GM23248 (cell line): Measurements from ENCODE around the gene SEC14L1. TPM values are rescaled to one million over a fixed set of nuclear protein-coding genes. Genes with fewer than 3 reads are reported as not detected.

Source experiments
- DNase-seq: peaks from one replicate; pipeline ENCODE4 v3.0.0-alpha.2; 2015
- H2AFZ ChIP-seq: fragments of 200-600 bp; sonication (generic); 2 replicates; pipeline ENCODE4 v1.6.1; 2016; ENCODE audit warnings: antibody characterized with exemption
- H3F3A ChIP-seq: fragments of 200-600 bp; sonication (generic); 2 replicates; pipeline ENCODE4 v1.6.1; 2016; ENCODE audit warnings: mild to moderate bottlenecking, antibody characterized with exemption, mixed run types; ENCODE audit not compliant: insufficient read depth
- H3K27ac ChIP-seq: fragments of 200-600 bp; sonication (generic); 2 replicates; pipeline ENCODE4 v1.5.1; 2016; ENCODE audit warnings: mild to moderate bottlenecking
- H3K27me3 ChIP-seq: fragments of 200-600 bp; sonication (generic); replicated peaks from 2 replicates; pipeline ENCODE4 v1.6.1; 2016; ENCODE audit warnings: mild to moderate bottlenecking; ENCODE audit not compliant: insufficient read depth
- H3K36me3 ChIP-seq: fragments of 200-600 bp; sonication (generic); 2 replicates; pipeline ENCODE4 v1.6.1; 2016; ENCODE audit warnings: low read depth, mild to moderate bottlenecking
- H3K4me1 ChIP-seq: fragments of 200-600 bp; sonication (generic); 2 replicates; pipeline ENCODE4 v1.6.1; 2016; ENCODE audit warnings: mild to moderate bottlenecking; ENCODE audit not compliant: insufficient read depth
- H3K4me2 ChIP-seq: fragments of 200-600 bp; sonication (generic); one replicate; pipeline ENCODE4 v1.6.1; 2016; ENCODE audit warnings: mild to moderate bottlenecking; ENCODE audit not compliant: unreplicated experiment
- H3K4me3 ChIP-seq: fragments of 200-600 bp; sonication (generic); 2 replicates; pipeline ENCODE4 v1.5.1; 2016; ENCODE audit warnings: mild to moderate bottlenecking
- H3K79me2 ChIP-seq: fragments of 200-600 bp; sonication (generic); 2 replicates; pipeline ENCODE4 v1.6.1; 2016; ENCODE audit warnings: mild to moderate bottlenecking; ENCODE audit not compliant: insufficient read depth
- H3K9ac ChIP-seq: fragments of 200-600 bp; sonication (generic); 2 replicates; pipeline ENCODE4 v1.6.1; 2016; ENCODE audit warnings: mild to moderate bottlenecking
- H3K9me2 ChIP-seq: fragments of 200-600 bp; sonication (generic); 2 replicates; pipeline ENCODE4 v1.6.1; 2016; ENCODE audit warnings: mixed run types, mild to moderate bottlenecking, moderate library complexity; ENCODE audit not compliant: insufficient read depth
- H3K9me3 ChIP-seq: fragments of 200-600 bp; sonication (generic); one replicate; pipeline ENCODE4 v1.6.1; 2017; ENCODE audit warnings: low read depth
- H4K20me1 ChIP-seq: fragments of 200-600 bp; sonication (generic); 2 replicates; pipeline ENCODE4 v1.6.0; 2016; ENCODE audit not compliant: insufficient read depth
- EZH2 ChIP-seq: fragments of 200-600 bp; sonication (generic); IDR thresholded peaks from 2 replicates; pipeline ENCODE4 v1.6.1; 2018; ENCODE audit warnings: antibody characterized with exemption, mild to moderate bottlenecking; ENCODE audit not compliant: insufficient read depth, poor library complexity, severe bottlenecking
- EZH2phosphoT487 ChIP-seq: fragments of 200-600 bp; sonication (generic); IDR thresholded peaks from 2 replicates; pipeline ENCODE4 v1.6.1; 2018; ENCODE audit warnings: antibody characterized with exemption, moderate library complexity, mild to moderate bottlenecking, low read depth; ENCODE audit not compliant: insufficient read depth
- WGBS, 2 experiments: methylation state at CpG; one replicate each; pipeline ENCODE4 v1.1.6; 2015 to 2017; ENCODE audit warnings: low lambda C conversion rate in 2 of 2, low coverage in 1 of 2; ENCODE audit errors: missing lambda C conversion rate in 2 of 2; 5-methylcytosine and 5-hydroxymethylcytosine counted together
- in situ Hi-C: fragments of 300-500 bp; cut with MboI; formaldehyde crosslinking; loops from 2 replicates; pipeline ENCODE4 v1.15.0; 2020
- polyA plus RNA-seq: library from polyadenylated mRNA; unstranded; fragments of >200 nt; fragmentation: Nextera tagmentation; extraction: Ambion mirVana; gene quantifications from 2 replicates; pipeline ENCODE4 v1.2.1, GENCODE V29; 2016
- total RNA-seq: library from RNA; depleted of rRNA; stranded (reverse); fragments of >200 nt; shearing (Covaris generic); gene quantifications from 2 replicates; pipeline ENCODE4 v1.2.3, GENCODE V29; 2014

SEC14L1 gene
- total and polyA plus RNA-seq, 2 experiments from 2014 or later = 24.4 to 26.8 TPM

- WGBS, 2 experiments = 33 to 36% methylated on average over 6 of the region's 6 CpGs
- Histone ChIP-seq H3K4me3 (no peak overlapping the region), H3K9ac (no peak overlapping the region), H3F3A (no peaks in the 10 kb centered on the region), H3K9me3 (no peaks in the 10 kb centered on the region), H3K4me1 (peaks cover 12% of the 10 kb centered on the region; the same call in 1 of the 2 replicates), H3K36me3 (no peaks in the 10 kb centered on the region; the same call in 1 of the 2 replicates), H4K20me1 (peaks cover 9% of the 10 kb centered on the region), H3K27me3 (no peaks in the 10 kb centered on the region), H3K79me2 (peaks cover 99% of the 10 kb centered on the region), H2AFZ (no peak overlapping the region), H3K27ac (no peak overlapping the region), H3K4me2 (no peak overlapping the region), H3K9me2 (no peaks in the 10 kb centered on the region)
- no peak for DNase-seq
- TF ChIP-seq EZH2 = no peak
- no peak for TF ChIP-seq EZH2phosphoT487
- in situ Hi-C loops = no loop called here
Observed at GRCh38 chr17:77160091-77160874, 19.5 kb downstream of the SEC14L1 start.

- H3K36me3 ChIP-seq = no peaks in the 10 kb centered on the region; the same call in 1 of the 2 replicates
- peaks cover 9% of the 10 kb centered on the region for H4K20me1 ChIP-seq
- H3F3A ChIP-seq = no peaks in the 10 kb centered on the region
- no peaks in the 10 kb centered on the region for H3K9me2 ChIP-seq
- DNase-seq = peak; percentile 41
- H3K9me3 ChIP-seq = no peaks in the 10 kb centered on the region
- TF ChIP-seq EZH2 = no peak
- no peak for TF ChIP-seq EZH2phosphoT487
- peaks cover 99% of the 10 kb centered on the region for H3K79me2 ChIP-seq
- no peak overlapping the region for H3K9ac ChIP-seq
- peaks cover 12% of the 10 kb centered on the region; the same call in 1 of the 2 replicates for H3K4me1 ChIP-seq
- in situ Hi-C loops = no loop called here
- no peak overlapping the region for H3K27ac ChIP-seq
- H3K4me2 ChIP-seq = peak overlapping the region; percentile 24
- WGBS, 2 experiments = 80 to 84% methylated on average over 8 of the region's 8 CpGs
- no peak overlapping the region for H3K4me3 ChIP-seq
- H3K27me3 ChIP-seq = no peaks in the 10 kb centered on the region
- H2AFZ ChIP-seq = no peak overlapping the region
Observed at GRCh38 chr17:77160875-77161530, 20.2 kb downstream of the SEC14L1 start.

- no peaks in the 10 kb centered on the region for H3K9me2 ChIP-seq
- no peak overlapping the region for H3K4me3 ChIP-seq
- H3K4me1 ChIP-seq = peaks cover 12% of the 10 kb centered on the region; the same call in 1 of the 2 replicates
- TF ChIP-seq EZH2phosphoT487 (no peak), EZH2 (no peak)
- H3K9me3 ChIP-seq = no peaks in the 10 kb centered on the region
- H3K4me2 ChIP-seq = no peak overlapping the region
- H3K36me3 ChIP-seq = no peaks in the 10 kb centered on the region; the same call in 1 of the 2 replicates
- H3K79me2 ChIP-seq = peaks cover 99% of the 10 kb centered on the region
- H3K27me3 ChIP-seq = no peaks in the 10 kb centered on the region
- H3K9ac ChIP-seq = no peak overlapping the region
- in situ Hi-C loops = no loop called here
- no peak overlapping the region for H3K27ac ChIP-seq
- WGBS, 2 experiments = 92 to 94% methylated on average over 16 to 17 of the region's 17 CpGs
- H4K20me1 ChIP-seq = peaks cover 9% of the 10 kb centered on the region
- no peak for DNase-seq
- H3F3A ChIP-seq = no peaks in the 10 kb centered on the region
- no peak overlapping the region for H2AFZ ChIP-seq
Observed at GRCh38 chr17:77161953-77162352, 21.2 kb downstream of the SEC14L1 start.

- Histone ChIP-seq H3K27ac (no peak overlapping the region), H3K4me1 (peaks cover 12% of the 10 kb centered on the region; the same call in 1 of the 2 replicates), H3K4me3 (no peak overlapping the region), H3K79me2 (peaks cover 99% of the 10 kb centered on the region), H3F3A (no peaks in the 10 kb centered on the region), H2AFZ (no peak overlapping the region), H3K4me2 (no peak overlapping the region), H3K9me3 (peaks cover 5% of the 10 kb centered on the region), H3K9ac (no peak overlapping the region), H3K36me3 (peaks cover 10% of the 10 kb centered on the region; the same call in 1 of the 2 replicates), H4K20me1 (peaks cover 9% of the 10 kb centered on the region), H3K27me3 (no peaks in the 10 kb centered on the region), H3K9me2 (no peaks in the 10 kb centered on the region)
- WGBS, 2 experiments = 85 to 87% methylated on average over 10 of the region's 10 CpGs
- in situ Hi-C loops = no loop called here
- TF ChIP-seq EZH2phosphoT487 (no peak), EZH2 (no peak)
- DNase-seq = no peak
Observed at GRCh38 chr17:77163001-77163400, 22.2 kb downstream of the SEC14L1 start.
